GM21381 (cell line): ENCODE results near the gene CPSF4.
"Not testable (repeated sequence)": the region's sequence is repeated elsewhere in the genome, so short reads cannot be mapped to it uniquely, and the experiment has no call there.

Experiments used
- ATAC-seq: cut with Tn5 transposase; IDR thresholded peaks from one replicate; pipeline ENCODE4 v1.9.1; 2021; ENCODE audit warnings: mild to moderate bottlenecking, moderate library complexity; ENCODE audit not compliant: unreplicated experiment

Gene CPSF4

GRCh38 chr7:99485094-99485493, 46.4 kb downstream of the CPSF4 start:
- ATAC-seq: no peak

- ATAC-seq: no peak
These were observed 50.5 kb downstream of the CPSF4 start for GRCh38 chr7:99489235-99489634.

- no peak for ATAC-seq
These were observed 52.1 kb downstream of the CPSF4 start for GRCh38 chr7:99490878-99491277.

GRCh38 chr7:99493823-99494222, 55.1 kb downstream of the CPSF4 start:
- ATAC-seq: no peak

- no peak for ATAC-seq
These were observed 59.2 kb downstream of the CPSF4 start for GRCh38 chr7:99497766-99498545.

- ATAC-seq: no peak
These were observed 59.8 kb downstream of the CPSF4 start for GRCh38 chr7:99498546-99498944.

GRCh38 chr7:99499371-99499720, 60.6 kb downstream of the CPSF4 start:
- peak; percentile 7 for ATAC-seq

GRCh38 chr7:99499721-99500636, 61.2 kb downstream of the CPSF4 start, which contains the start of gene ZNF394:
Gene ZNF394 (minus strand): TSS chr7:99500281. CDS start chr7:99500093, 188 bp downstream.
- peak; percentile 39 for ATAC-seq

- ATAC-seq: no peak
These were observed 61.9 kb downstream of the CPSF4 start for GRCh38 chr7:99500637-99501009.

- not testable (repeated sequence) for ATAC-seq
These were observed 62.5 kb downstream of the CPSF4 start for GRCh38 chr7:99501236-99501635.

GRCh38 chr7:99504281-99504602, 65.5 kb downstream of the CPSF4 start:
- ATAC-seq: no peak

GRCh38 chr7:99504603-99505323, 66.0 kb downstream of the CPSF4 start, which contains the start of gene ZKSCAN5:
Gene ZKSCAN5 (plus strand): TSS chr7:99504662. CDS start chr7:99506045, 1,383 bp downstream.
- peak; percentile 75 for ATAC-seq

- no peak for ATAC-seq
These were observed 66.5 kb downstream of the CPSF4 start for GRCh38 chr7:99505324-99505662.
